GM12878 (cell line): ENCODE results near the gene POLR3F. TPM values are rescaled to one million over a fixed set of nuclear protein-coding genes. Genes with fewer than 3 reads are reported as not detected.

Experiments used
- BCL3 ChIP-seq: IDR thresholded peaks from 2 replicates; pipeline ENCODE4 v1.6.1; 2011; ENCODE audit warnings: borderline replicate concordance, low read depth, mild to moderate bottlenecking, moderate library complexity, low read length; ENCODE audit not compliant: insufficient read depth, poor library complexity, severe bottlenecking
- BRCA1 ChIP-seq: IDR thresholded peaks from 2 replicates; pipeline ENCODE4 v1.6.1; 2011; ENCODE audit warnings: low read depth, low read length, improper control_type of control experiment
- CBX3 ChIP-seq: fragments of 200-600 bp; sonication (generic); IDR thresholded peaks from 2 replicates; pipeline ENCODE4 v1.6.1; 2016; ENCODE audit warnings: low read depth, borderline replicate concordance
- CHD2 ChIP-seq: IDR thresholded peaks from 2 replicates; pipeline ENCODE4 v1.6.1; 2011; ENCODE audit warnings: low read depth, low read length, improper control_type of control experiment, borderline replicate concordance
- FOS ChIP-seq: IDR thresholded peaks from 3 replicates; pipeline ENCODE4 v1.6.1; 2011; ENCODE audit warnings: borderline replicate concordance; ENCODE audit not compliant: insufficient read length; ENCODE audit errors: extremely low read depth
- FOXM1 ChIP-seq: IDR thresholded peaks from 2 replicates; pipeline ENCODE4 v1.6.1; 2012; ENCODE audit warnings: low read depth, mild to moderate bottlenecking, inconsistent platforms, low read length, moderate library complexity
- HCFC1 ChIP-seq: fragments of 150-350 bp; IDR thresholded peaks from 2 replicates; pipeline ENCODE4 v1.6.1; 2014; ENCODE audit warnings: low read length
- HDAC2 ChIP-seq: fragments of 200-600 bp; sonication (generic); IDR thresholded peaks from 2 replicates; pipeline ENCODE4 v1.6.1; 2017
- NFIC ChIP-seq: IDR thresholded peaks from 2 replicates; pipeline ENCODE4 v1.6.1; 2012; ENCODE audit warnings: low read depth, mild to moderate bottlenecking, inconsistent platforms, low read length, moderate library complexity
- NR2C2 ChIP-seq: IDR thresholded peaks from 2 replicates; pipeline ENCODE4 v1.6.1; 2011; ENCODE audit warnings: borderline replicate concordance, low read depth; ENCODE audit not compliant: control insufficient read depth, insufficient read length
- PBX3 ChIP-seq: IDR thresholded peaks from 2 replicates; pipeline ENCODE4 v1.6.1; 2011; ENCODE audit warnings: mild to moderate bottlenecking, low read depth, low read length, moderate library complexity; ENCODE audit not compliant: insufficient replicate concordance
- POLR2AphosphoS5 ChIP-seq: IDR thresholded peaks from 2 replicates; pipeline ENCODE4 v1.6.1; 2011; ENCODE audit warnings: mild to moderate bottlenecking, low read length, inconsistent platforms
- RB1 ChIP-seq: fragments of 450-650 bp; formaldehyde crosslinking; IDR thresholded peaks from 2 replicates; pipeline ENCODE4 v1.6.1; 2017; ENCODE audit warnings: mild to moderate bottlenecking, borderline replicate concordance
- SMAD1 ChIP-seq: fragments of 450-650 bp; IDR thresholded peaks from 2 replicates; pipeline ENCODE4 v1.6.1; 2018; ENCODE audit warnings: mild to moderate bottlenecking, low read depth; ENCODE audit not compliant: partially characterized antibody
- TCF12 ChIP-seq: IDR thresholded peaks from 2 replicates; pipeline ENCODE4 v1.6.1; 2011; ENCODE audit warnings: low read depth, mild to moderate bottlenecking, low read length
- USF1 ChIP-seq: IDR thresholded peaks from 2 replicates; pipeline ENCODE4 v1.6.1; 2011; ENCODE audit warnings: borderline replicate concordance, low read depth, mild to moderate bottlenecking, moderate library complexity, mixed read lengths, low read length; ENCODE audit not compliant: insufficient read depth; ENCODE audit errors: extremely low read length
- YY1 ChIP-seq: IDR thresholded peaks from 2 replicates; pipeline ENCODE4 v1.6.1; 2011; ENCODE audit warnings: low read depth, mild to moderate bottlenecking, low read length
- ZBTB11 ChIP-seq: fragments of 450-650 bp; formaldehyde crosslinking; IDR thresholded peaks from 2 replicates; pipeline ENCODE4 v1.5.0; 2022; ENCODE audit warnings: mild to moderate bottlenecking, missing genetic modification characterization
- ZZZ3 ChIP-seq: IDR thresholded peaks from 2 replicates; pipeline ENCODE4 v1.6.1; 2011; ENCODE audit warnings: low read depth; ENCODE audit not compliant: control insufficient read depth, insufficient read length
- polyA plus RNA-seq, 11 experiments: library from polyadenylated mRNA; depleted of rRNA in 4 of 11; unstranded in 6 of 11; stranded (reverse) in 5 of 11; fragments of >200 nt; fragmentation: Nextera tagmentation in 4 of 11; fragmentation: Illumina TruSeq in 1 of 11; extraction: Ambion mirVana in 4 of 11; extraction: Trizol in 1 of 11; gene quantifications; 1 replicate in 1 of 11; 2 replicates in 10 of 11; pipeline versions ENCODE4 v1.2.1 to v1.2.3, GENCODE V29; 2011 to 2016; ENCODE audit warnings: inconsistent platforms in 2 of 11, missing spikeins in 2 of 11, low read depth in 1 of 11
- total RNA-seq, 4 experiments: library from RNA; depleted of rRNA in 3 of 4; stranded (reverse); fragments of >200 nt in 3 of 4; fragmentation: Illumina TruSeq in 1 of 4; extraction: Trizol in 1 of 4; gene quantifications; 2 replicates each; pipeline versions ENCODE4 v1.2.1 to v1.2.3, GENCODE V29; 2013 to 2021
- TF ChIP-seq, protein P1 (sequence below): fragments of 450-650 bp; IDR thresholded peaks from 2 replicates; pipeline ENCODE4 v1.6.1; 2016; ENCODE audit warnings: mild to moderate bottlenecking

The POLR3F gene
- total and polyA plus RNA-seq, 10 of the 15 experiments (the other 5 are each of a cell fraction or from before 2014, with no cell fraction given), result 8.7 to 18.1 (median 12.6) TPM

DNA sequence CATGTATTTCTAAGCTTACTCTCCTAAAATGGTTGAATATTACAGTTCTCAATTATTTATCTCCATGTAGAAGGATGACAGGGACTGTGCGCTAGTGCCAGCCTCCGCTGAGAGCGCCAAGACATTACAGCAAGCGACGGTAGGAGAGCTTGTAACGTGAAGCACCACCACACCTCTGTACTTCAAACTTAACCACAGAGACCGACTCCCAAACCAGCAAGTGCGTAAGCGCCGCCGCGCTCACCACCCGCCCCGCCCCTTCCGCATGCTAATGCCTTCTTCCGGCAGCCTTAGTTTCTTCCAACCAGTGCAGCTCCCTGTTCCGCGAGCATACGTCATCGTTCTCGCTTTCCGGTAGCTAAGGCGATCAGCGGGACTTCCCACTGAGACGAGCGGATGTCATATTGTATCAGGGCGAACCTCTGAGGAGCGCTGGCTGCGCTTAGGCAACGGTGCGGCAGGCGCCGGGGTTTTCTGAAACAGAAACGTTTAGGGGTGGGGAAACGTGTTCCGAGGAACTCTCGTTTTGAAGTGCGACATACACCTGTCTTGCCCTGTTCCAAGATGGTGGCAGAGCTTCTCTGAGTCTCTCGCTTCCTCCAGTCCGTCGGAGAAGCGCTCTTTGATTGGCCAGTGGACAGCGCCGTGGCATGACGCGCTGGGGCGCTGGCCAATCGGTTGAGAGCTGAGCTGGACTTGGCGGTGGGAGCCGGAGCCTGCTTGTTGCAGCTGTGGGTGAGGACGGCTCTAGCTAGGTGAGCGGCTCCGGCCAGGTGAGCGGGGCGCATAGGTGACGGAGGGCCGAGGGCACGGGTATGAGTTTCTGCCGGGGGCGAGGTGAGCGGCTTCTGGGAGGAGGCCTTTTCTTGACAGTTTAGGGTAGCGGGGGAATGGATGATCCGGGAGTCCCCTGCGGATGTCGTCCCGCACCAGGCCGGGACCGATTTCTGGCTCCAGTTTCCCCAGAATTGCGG lies 40.3 kb downstream of the POLR3F start, which contains the start of gene SEC23B (continued):
- TF ChIP-seq PBX3 (no peak), ZBTB11 (CRISPR knock-in tag) (no peak), BCL3 (no peak), CBX3 (no peak), HDAC2 (no peak), RB1 (no peak), FOS (no peak), YY1 (peak; percentile 99), NR2C2 (no peak), SMAD1 (peak; percentile 66), HCFC1 (peak; percentile 75), CHD2 (peak; percentile 89), BRCA1 (peak; percentile 40; the same call in 1 of the 2 replicates), NFIC (no peak), TCF12 (peak; percentile 9; the same call in 1 of the 2 replicates), POLR2AphosphoS5 (peak; percentile 93), FOXM1 (no peak), USF1 (no peak), ZZZ3 (no peak)
- TF ChIP-seq, protein P1, sequence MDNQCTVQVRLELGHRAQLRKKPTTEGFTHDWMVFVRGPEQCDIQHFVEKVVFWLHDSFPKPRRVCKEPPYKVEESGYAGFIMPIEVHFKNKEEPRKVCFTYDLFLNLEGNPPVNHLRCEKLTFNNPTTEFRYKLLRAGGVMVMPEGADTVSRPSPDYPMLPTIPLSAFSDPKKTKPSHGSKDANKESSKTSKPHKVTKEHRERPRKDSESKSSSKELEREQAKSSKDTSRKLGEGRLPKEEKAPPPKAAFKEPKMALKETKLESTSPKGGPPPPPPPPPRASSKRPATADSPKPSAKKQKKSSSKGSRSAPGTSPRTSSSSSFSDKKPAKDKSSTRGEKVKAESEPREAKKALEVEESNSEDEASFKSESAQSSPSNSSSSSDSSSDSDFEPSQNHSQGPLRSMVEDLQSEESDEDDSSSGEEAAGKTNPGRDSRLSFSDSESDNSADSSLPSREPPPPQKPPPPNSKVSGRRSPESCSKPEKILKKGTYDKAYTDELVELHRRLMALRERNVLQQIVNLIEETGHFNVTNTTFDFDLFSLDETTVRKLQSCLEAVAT, result peak; percentile 86
